ENCODE measurements around the gene ASB2.

GRCh38 chr14:93944348-93945069 is 31.9 kb downstream of the ASB2 start:
- TF ChIP-seq CTCF (IDR thresholded peaks at IDR 0.05) (no peak), POLR2AphosphoS5 (IDR thresholded peaks at IDR 0.05) (no peak), POLR2A (IDR thresholded peaks at IDR 0.05) (no peak)

Measured in prostate gland (tissue), 2 donors.